B cell (primary cell): ENCODE results near the gene EPB41L4B.

Experiments
- CTCF ChIP-seq: fragments of 200-600 bp; IDR thresholded peaks from one replicate; pipeline ENCODE4 v1.8.0; 2022; ENCODE audit warnings: antibody characterized with exemption, mild to moderate bottlenecking
- EZH2 ChIP-seq: IDR thresholded peaks from 2 replicates; pipeline ENCODE4 v1.6.1; 2012; ENCODE audit warnings: borderline replicate concordance, low read depth, mild to moderate bottlenecking, moderate library complexity, low read length; ENCODE audit not compliant: insufficient read depth, poor library complexity, severe bottlenecking

GRCh38 chr9:109149089-109149488, 171.8 kb downstream of the EPB41L4B start:
- TF ChIP-seq CTCF (no peak), EZH2 (no peak)
